KOPT-K1 (cell line): ENCODE results near the gene SORCS2.
"Not testable (repeated sequence)": the region's sequence is repeated elsewhere in the genome, so short reads cannot be mapped to it uniquely, and the experiment has no call there.

Experiments
- H3K27ac ChIP-seq: fragments of 200-600 bp; sonication (generic); 2 replicates; pipeline ENCODE4 v1.5.1; 2016; ENCODE audit warnings: antibody characterized with exemption, mild to moderate bottlenecking, low read depth, low read length; ENCODE audit not compliant: poor library complexity, severe bottlenecking
- H3K36me3 ChIP-seq: fragments of 200-600 bp; sonication (generic); 2 replicates; pipeline ENCODE4 v1.5.1; 2017; ENCODE audit warnings: antibody characterized with exemption, mild to moderate bottlenecking, low read length, moderate library complexity; ENCODE audit not compliant: insufficient read depth
- H3K9me3 ChIP-seq: fragments of 200-600 bp; sonication (generic); 2 replicates; pipeline ENCODE4 v1.5.1; 2017; ENCODE audit warnings: antibody characterized with exemption, low read length, mild to moderate bottlenecking; ENCODE audit not compliant: insufficient read depth, poor library complexity, severe bottlenecking

Gene SORCS2

GRCh38 chr4:7444314-7444713, 252.0 kb downstream of the SORCS2 start:
- Histone ChIP-seq H3K27ac (no peak overlapping the region), H3K36me3 (no peaks in the 10 kb centered on the region), H3K9me3 (no peaks in the 10 kb centered on the region)

GRCh38 chr4:7444731-7445130, 252.4 kb downstream of the SORCS2 start:
- Histone ChIP-seq H3K9me3 (no peaks in the 10 kb centered on the region), H3K27ac (no peak overlapping the region), H3K36me3 (no peaks in the 10 kb centered on the region)

- no peak overlapping the region for H3K27ac ChIP-seq
- no peaks in the 10 kb centered on the region for H3K9me3 ChIP-seq
Observed at GRCh38 chr4:7447236-7447635, 254.9 kb downstream of the SORCS2 start.

DNA sequence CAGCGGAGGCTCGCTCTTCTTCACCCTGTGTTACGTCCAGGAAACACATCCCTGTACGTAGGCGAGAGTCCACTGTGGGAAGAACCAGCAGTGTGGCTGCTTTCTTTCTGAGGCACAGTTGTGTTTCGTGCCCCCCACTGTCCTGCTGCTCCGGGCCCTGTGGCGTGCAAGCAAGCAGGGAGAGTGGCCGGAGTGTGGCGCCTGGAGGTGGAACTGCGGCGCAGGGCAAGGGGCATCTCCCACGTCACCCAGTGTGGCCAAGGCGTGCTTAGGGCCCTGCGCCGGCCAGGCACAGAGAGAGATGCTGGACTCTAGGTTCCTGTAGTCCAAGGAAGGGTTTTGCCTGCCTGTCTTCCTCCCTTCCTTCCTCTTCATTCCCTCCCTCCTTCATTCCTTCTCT, 255.7 kb downstream of the SORCS2 start:
- H3K9me3 ChIP-seq: no peaks in the 10 kb centered on the region
- no peaks in the 10 kb centered on the region for H3K36me3 ChIP-seq
- no peak overlapping the region for H3K27ac ChIP-seq

More at GRCh38 chr4:7447236-7447635, 254.9 kb downstream of the SORCS2 start:
- H3K36me3 ChIP-seq: no peaks in the 10 kb centered on the region

DNA sequence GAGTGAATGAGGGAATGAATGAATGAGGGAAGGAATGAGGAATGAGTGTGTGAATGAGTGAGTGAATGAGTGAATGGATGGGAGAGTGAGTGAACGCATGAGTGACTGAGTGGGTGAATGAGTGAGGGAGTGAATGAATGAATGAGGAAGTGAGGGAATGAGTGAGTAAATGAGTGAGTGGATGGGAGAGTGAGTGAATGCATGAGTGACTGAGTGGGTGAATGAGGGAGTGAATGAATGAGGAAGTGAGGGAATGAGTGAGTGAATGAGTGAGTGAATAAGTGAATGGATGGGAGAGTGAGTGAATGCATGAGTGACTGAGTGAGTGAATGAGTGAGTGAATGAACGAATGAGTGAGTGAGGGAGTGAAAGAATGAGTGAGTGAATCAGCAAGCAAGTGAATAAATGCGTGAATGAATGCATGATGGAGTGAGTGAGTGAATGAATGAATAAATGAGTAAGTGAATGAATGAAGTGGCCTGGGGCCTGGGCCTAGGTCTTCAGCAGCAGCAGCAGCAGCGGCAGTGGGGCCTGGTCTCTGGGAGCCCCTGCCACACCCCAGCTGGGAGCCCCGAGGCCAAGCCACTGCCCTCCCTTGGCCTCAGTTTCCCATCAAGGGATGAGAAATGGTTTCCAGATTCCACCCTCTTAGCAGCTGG, 258.6 kb downstream of the SORCS2 start:
- Histone ChIP-seq H3K36me3 (no peaks in the 10 kb centered on the region), H3K9me3 (no peaks in the 10 kb centered on the region), H3K27ac (no peak overlapping the region)

DNA sequence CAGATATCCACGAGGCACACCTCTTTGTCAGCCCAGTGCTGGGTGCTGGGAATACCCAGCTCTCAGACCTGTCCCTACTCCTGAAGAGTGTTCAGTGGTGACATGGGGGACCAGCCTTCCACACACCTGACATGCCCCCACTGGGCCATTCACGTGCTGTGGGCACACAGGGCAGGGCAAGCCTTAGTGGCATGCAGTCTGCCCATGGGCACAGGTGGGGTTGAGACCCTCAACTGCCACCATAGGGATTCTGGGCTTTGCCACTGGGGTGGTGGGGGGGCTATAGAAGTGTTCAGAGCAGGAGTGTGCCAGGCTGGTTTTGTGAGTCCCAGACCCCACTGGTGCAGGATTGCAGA, 259.1 kb downstream of the SORCS2 start:
- H3K36me3 ChIP-seq: no peaks in the 10 kb centered on the region
- H3K27ac ChIP-seq: no peak overlapping the region
- no peaks in the 10 kb centered on the region for H3K9me3 ChIP-seq

- Histone ChIP-seq H3K36me3 (no peaks in the 10 kb centered on the region), H3K27ac (no peak overlapping the region), H3K9me3 (no peaks in the 10 kb centered on the region)
Observed at GRCh38 chr4:7451800-7452199, 259.5 kb downstream of the SORCS2 start.

DNA sequence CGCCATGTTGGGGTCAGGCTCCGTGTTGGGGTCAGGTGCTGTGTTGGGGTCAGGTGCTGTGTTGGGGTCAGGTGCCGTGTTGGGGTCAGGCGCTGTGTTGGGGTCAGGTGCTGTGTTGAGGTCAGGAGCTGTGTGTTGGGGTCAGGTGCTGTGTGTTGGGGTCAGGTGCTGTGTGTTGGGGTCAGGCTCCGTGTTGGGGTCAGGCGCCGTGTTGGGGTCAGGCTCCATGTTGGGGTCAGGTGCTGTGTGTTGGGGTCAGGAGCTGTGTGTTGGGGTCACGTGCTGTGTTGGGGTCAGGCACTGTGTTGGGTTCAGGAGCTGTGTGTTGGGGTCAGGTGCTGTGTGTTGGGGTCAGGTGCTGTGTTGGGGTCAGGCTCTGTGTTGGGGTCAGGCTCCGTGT, 260.5 kb downstream of the SORCS2 start:
- H3K36me3 ChIP-seq, H3K9me3 ChIP-seq, H3K27ac ChIP-seq: not testable (repeated sequence)

- H3K9me3 ChIP-seq: no peaks in the 10 kb centered on the region
- H3K27ac ChIP-seq: no peak overlapping the region
- H3K36me3 ChIP-seq: no peaks in the 10 kb centered on the region
Observed at GRCh38 chr4:7457201-7458065, 265.1 kb downstream of the SORCS2 start.

- no peaks in the 10 kb centered on the region for H3K9me3 ChIP-seq
- no peaks in the 10 kb centered on the region for H3K36me3 ChIP-seq
- H3K27ac ChIP-seq: no peak overlapping the region
Observed at GRCh38 chr4:7458066-7458425, 265.7 kb downstream of the SORCS2 start.

- H3K27ac ChIP-seq: no peak overlapping the region
- H3K9me3 ChIP-seq: no peaks in the 10 kb centered on the region
- no peaks in the 10 kb centered on the region for H3K36me3 ChIP-seq
Observed at GRCh38 chr4:7458477-7458876, 266.1 kb downstream of the SORCS2 start.

- H3K9me3 ChIP-seq: no peaks in the 10 kb centered on the region
- H3K36me3 ChIP-seq: no peaks in the 10 kb centered on the region
- no peak overlapping the region for H3K27ac ChIP-seq
Observed at GRCh38 chr4:7459471-7459870, 267.1 kb downstream of the SORCS2 start.

GRCh38 chr4:7460566-7460965, 268.2 kb downstream of the SORCS2 start:
- Histone ChIP-seq H3K27ac (no peak overlapping the region), H3K9me3 (no peaks in the 10 kb centered on the region)

GRCh38 chr4:7461230-7461629, 268.9 kb downstream of the SORCS2 start:
- H3K27ac ChIP-seq: no peak overlapping the region

More at GRCh38 chr4:7460566-7460965, 268.2 kb downstream of the SORCS2 start:
- no peaks in the 10 kb centered on the region for H3K36me3 ChIP-seq

GRCh38 chr4:7462509-7462971, 270.2 kb downstream of the SORCS2 start:
- H3K27ac ChIP-seq: no peak overlapping the region
- H3K9me3 ChIP-seq: no peaks in the 10 kb centered on the region
- H3K36me3 ChIP-seq: no peaks in the 10 kb centered on the region

More at GRCh38 chr4:7461230-7461629, 268.9 kb downstream of the SORCS2 start:
- no peaks in the 10 kb centered on the region for H3K36me3 ChIP-seq
- H3K9me3 ChIP-seq: no peaks in the 10 kb centered on the region
